A673 (cell line): ENCODE results near the gene KRTAP9-1.

ENCODE experiments used
- CTCF ChIP-seq: fragments of 300-800, 200-600 bp; sonication (generic); conservative IDR thresholded peaks from 2 replicates; pipeline ENCODE4 v1.5.1; 2017; ENCODE audit warnings: low read depth, mild to moderate bottlenecking, antibody characterized with exemption, low read length, moderate library complexity, mixed read lengths
- EZH2 ChIP-seq: fragments of 200-600 bp; sonication (generic); IDR thresholded peaks from 2 replicates; pipeline ENCODE4 v1.6.1; 2017; ENCODE audit warnings: borderline replicate concordance, low read depth, mild to moderate bottlenecking, mixed read lengths, antibody characterized with exemption, low read length; ENCODE audit not compliant: poor library complexity, severe bottlenecking

DNA sequence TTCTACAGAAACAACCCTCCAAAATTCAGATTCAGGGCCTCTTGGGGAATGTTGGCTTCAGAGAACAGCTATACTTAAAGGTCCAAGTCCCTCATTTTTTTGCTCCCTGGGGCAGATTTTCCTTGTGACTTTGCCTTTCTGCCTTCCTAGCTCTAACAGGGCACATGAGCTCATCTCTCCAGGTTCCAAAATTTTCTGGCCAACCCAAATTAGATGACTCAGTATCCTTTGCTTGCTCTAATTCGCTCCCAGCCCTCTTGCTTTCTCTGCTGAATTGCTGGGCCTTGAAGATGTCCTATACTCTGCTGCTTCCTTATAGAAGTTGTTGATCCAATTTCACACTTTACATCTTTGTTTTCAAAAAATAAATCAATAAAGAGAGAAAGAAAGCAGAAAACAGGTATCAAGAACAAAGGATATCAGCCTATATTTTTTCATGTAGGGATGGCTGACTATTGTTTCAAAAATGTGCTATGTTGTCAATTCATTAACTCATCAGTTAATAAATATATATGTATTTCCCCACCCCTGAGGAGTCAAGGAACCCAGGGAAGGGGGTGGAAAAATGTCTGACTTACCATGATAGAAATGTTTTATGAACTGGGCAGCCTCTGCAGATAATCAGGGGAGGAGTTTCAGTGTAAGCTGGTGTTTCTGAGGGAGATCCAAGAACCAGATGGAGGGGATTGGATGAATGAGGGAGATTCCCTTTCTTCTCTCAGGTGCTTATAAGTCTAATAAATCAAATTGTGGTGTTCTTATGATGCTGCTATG lies 10.7 kb upstream of the KRTAP9-1 start:
- no peak for TF ChIP-seq CTCF
- TF ChIP-seq EZH2, result no peak
